ENCODE measurements around the gene BCAS3.
"Not testable (repeated sequence)": the region's sequence is repeated elsewhere in the genome, so short reads cannot be mapped to it uniquely, and the experiment has no call there.

BCAS3 gene

GRCh38 chr17:60888812-60889709, 211.4 kb downstream of the BCAS3 start:
- no peak for DNase-seq

GRCh38 chr17:60891149-60891548, 213.5 kb downstream of the BCAS3 start:
- no peak for DNase-seq

- DNase-seq: no peak
Observed at GRCh38 chr17:60893475-60893874, 215.8 kb downstream of the BCAS3 start.

- no peak for DNase-seq
Observed at GRCh38 chr17:60896996-60897395, 219.3 kb downstream of the BCAS3 start.

GRCh38 chr17:60899115-60899514, 221.5 kb downstream of the BCAS3 start:
- no peak for DNase-seq

GRCh38 chr17:60900688-60901087, 223.0 kb downstream of the BCAS3 start:
- no peak for DNase-seq

GRCh38 chr17:60901242-60901641, 223.6 kb downstream of the BCAS3 start:
- no peak for DNase-seq

- DNase-seq: no peak
Observed at GRCh38 chr17:60901806-60902205, 224.2 kb downstream of the BCAS3 start.

- DNase-seq: no peak
Observed at GRCh38 chr17:60902399-60902798, 224.7 kb downstream of the BCAS3 start.

GRCh38 chr17:60904582-60904981, 226.9 kb downstream of the BCAS3 start:
- DNase-seq: no peak

- no peak for DNase-seq
Observed at GRCh38 chr17:60905709-60906108, 228.1 kb downstream of the BCAS3 start.

GRCh38 chr17:60908324-60908723, 230.7 kb downstream of the BCAS3 start:
- DNase-seq: no peak

GRCh38 chr17:60909405-60909804, 231.8 kb downstream of the BCAS3 start:
- no peak for DNase-seq

- no peak for DNase-seq
Observed at GRCh38 chr17:60910415-60910814, 232.8 kb downstream of the BCAS3 start.

GRCh38 chr17:60914078-60914477, 236.4 kb downstream of the BCAS3 start:
- no peak for DNase-seq

GRCh38 chr17:60916043-60916442, 238.4 kb downstream of the BCAS3 start:
- DNase-seq: no peak

- DNase-seq: no peak
Observed at GRCh38 chr17:60920107-60920506, 242.5 kb downstream of the BCAS3 start.

- DNase-seq: no peak
Observed at GRCh38 chr17:60923000-60923399, 245.3 kb downstream of the BCAS3 start.

GRCh38 chr17:60926466-60927183, 249.0 kb downstream of the BCAS3 start:
- DNase-seq: no peak

- DNase-seq: no peak
Observed at GRCh38 chr17:60933739-60934138, 256.1 kb downstream of the BCAS3 start.

GRCh38 chr17:60934723-60935122, 257.1 kb downstream of the BCAS3 start:
- DNase-seq: no peak

- DNase-seq: not testable (repeated sequence)
Observed at GRCh38 chr17:60935991-60936390, 258.3 kb downstream of the BCAS3 start.

GRCh38 chr17:60939318-60939717, 261.7 kb downstream of the BCAS3 start:
- DNase-seq: no peak

- DNase-seq: no peak
Observed at GRCh38 chr17:60941028-60941427, 263.4 kb downstream of the BCAS3 start.

Data from effector CD8-positive, alpha-beta T cell (primary cell).